HL-60 (cell line): ENCODE measurements around the gene PTPRN.

Source experiments
- GABPA ChIP-seq: IDR thresholded peaks from 2 replicates; pipeline ENCODE4 v1.6.1; 2012; ENCODE audit warnings: low read depth
- POLR2AphosphoS5 ChIP-seq: IDR thresholded peaks from 2 replicates; pipeline ENCODE4 v1.6.1; 2012; ENCODE audit warnings: low read depth
- REST ChIP-seq: IDR thresholded peaks from 2 replicates; pipeline ENCODE4 v1.6.1; 2012; ENCODE audit warnings: low read depth; ENCODE audit not compliant: insufficient replicate concordance
- SPI1 ChIP-seq: IDR thresholded peaks from 2 replicates; pipeline ENCODE4 v1.6.1; 2012; ENCODE audit warnings: low read depth, mild to moderate bottlenecking, borderline replicate concordance
- TF ChIP-seq, protein P1 (sequence below): IDR thresholded peaks from one replicate; pipeline ENCODE4 v1.5.1; 2011; ENCODE audit warnings: low read length, control low read depth, inconsistent platforms; ENCODE audit not compliant: insufficient read depth

- TF ChIP-seq, protein P1, sequence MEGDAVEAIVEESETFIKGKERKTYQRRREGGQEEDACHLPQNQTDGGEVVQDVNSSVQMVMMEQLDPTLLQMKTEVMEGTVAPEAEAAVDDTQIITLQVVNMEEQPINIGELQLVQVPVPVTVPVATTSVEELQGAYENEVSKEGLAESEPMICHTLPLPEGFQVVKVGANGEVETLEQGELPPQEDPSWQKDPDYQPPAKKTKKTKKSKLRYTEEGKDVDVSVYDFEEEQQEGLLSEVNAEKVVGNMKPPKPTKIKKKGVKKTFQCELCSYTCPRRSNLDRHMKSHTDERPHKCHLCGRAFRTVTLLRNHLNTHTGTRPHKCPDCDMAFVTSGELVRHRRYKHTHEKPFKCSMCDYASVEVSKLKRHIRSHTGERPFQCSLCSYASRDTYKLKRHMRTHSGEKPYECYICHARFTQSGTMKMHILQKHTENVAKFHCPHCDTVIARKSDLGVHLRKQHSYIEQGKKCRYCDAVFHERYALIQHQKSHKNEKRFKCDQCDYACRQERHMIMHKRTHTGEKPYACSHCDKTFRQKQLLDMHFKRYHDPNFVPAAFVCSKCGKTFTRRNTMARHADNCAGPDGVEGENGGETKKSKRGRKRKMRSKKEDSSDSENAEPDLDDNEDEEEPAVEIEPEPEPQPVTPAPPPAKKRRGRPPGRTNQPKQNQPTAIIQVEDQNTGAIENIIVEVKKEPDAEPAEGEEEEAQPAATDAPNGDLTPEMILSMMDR = no peak
- TF ChIP-seq REST (no peak), POLR2AphosphoS5 (no peak), GABPA (no peak), SPI1 (no peak)
Measured at GRCh38 chr2:219280651-219281050, 28.6 kb downstream of the PTPRN start.
